NT2/D1 (cell line): Measurements from ENCODE around the gene PRDM10.

Experiments used
- DNase-seq: peaks from one replicate; pipeline ENCODE4 v3.0.0-alpha.2; 2011; ENCODE audit warnings: low read depth, low spot score
- H3K27me3 ChIP-seq: 2 replicates; pipeline ENCODE4 v1.6.0; 2011; ENCODE audit warnings: mild to moderate bottlenecking; ENCODE audit not compliant: insufficient read length, insufficient read depth
- H3K36me3 ChIP-seq: 2 replicates; pipeline ENCODE4 v1.6.1; 2011; ENCODE audit warnings: mild to moderate bottlenecking, low read length, mixed read lengths; ENCODE audit not compliant: insufficient read depth, insufficient read length
- H3K4me1 ChIP-seq: 2 replicates; pipeline ENCODE4 v1.5.1; 2011; ENCODE audit not compliant: insufficient read depth, insufficient read length
- H3K4me3 ChIP-seq: 2 replicates; pipeline ENCODE4 v1.5.1; 2011; ENCODE audit warnings: low read depth; ENCODE audit not compliant: insufficient read length
- H3K9ac ChIP-seq: 2 replicates; pipeline ENCODE4 v1.6.0; 2011; ENCODE audit warnings: low read depth; ENCODE audit not compliant: insufficient read length
- H3K9me3 ChIP-seq: 2 replicates; pipeline ENCODE4 v1.5.1; 2011; ENCODE audit warnings: mild to moderate bottlenecking, low read length; ENCODE audit not compliant: insufficient read depth
- SUZ12 ChIP-seq: IDR thresholded peaks from 2 replicates; pipeline ENCODE4 v1.6.1; 2011; ENCODE audit not compliant: insufficient read length, insufficient read depth; ENCODE audit errors: extremely low read depth
- YY1 ChIP-seq: IDR thresholded peaks from 2 replicates; pipeline ENCODE4 v1.6.1; 2011; ENCODE audit not compliant: insufficient read length, insufficient read depth
- ZNF274 ChIP-seq: IDR thresholded peaks from 2 replicates; pipeline ENCODE4 v1.6.1; 2011; ENCODE audit warnings: mild to moderate bottlenecking, low read depth, low read length

Gene PRDM10

GRCh38 chr11:129930743-129931142, 71.9 kb downstream of the PRDM10 start:
- TF ChIP-seq SUZ12, result no peak
- TF ChIP-seq YY1, result no peak
- no peak for TF ChIP-seq ZNF274
- no peaks in the 10 kb centered on the region for H3K9me3 ChIP-seq
- DNase-seq, result no peak
- no peak overlapping the region for H3K9ac ChIP-seq
- no peaks in the 10 kb centered on the region for H3K4me1 ChIP-seq
- no peak overlapping the region for H3K4me3 ChIP-seq
- peaks cover 43% of the 10 kb centered on the region for H3K36me3 ChIP-seq
- no peaks in the 10 kb centered on the region for H3K27me3 ChIP-seq

GRCh38 chr11:129930296-129930695, 72.3 kb downstream of the PRDM10 start:
- H3K27me3 ChIP-seq, result no peaks in the 10 kb centered on the region
- TF ChIP-seq ZNF274, result no peak
- TF ChIP-seq SUZ12, result no peak
- no peaks in the 10 kb centered on the region for H3K9me3 ChIP-seq
- peaks cover 43% of the 10 kb centered on the region for H3K36me3 ChIP-seq
- no peak overlapping the region for H3K4me3 ChIP-seq
- H3K9ac ChIP-seq, result no peak overlapping the region
- H3K4me1 ChIP-seq, result no peaks in the 10 kb centered on the region
- no peak for DNase-seq

- H3K36me3 ChIP-seq, result peaks cover 47% of the 10 kb centered on the region
- H3K4me3 ChIP-seq, result no peak overlapping the region
- DNase-seq, result no peak
- TF ChIP-seq ZNF274 (no peak), SUZ12 (no peak), YY1 (no peak)
- H3K9ac ChIP-seq, result no peak overlapping the region
- H3K27me3 ChIP-seq, result no peaks in the 10 kb centered on the region
- no peaks in the 10 kb centered on the region for H3K4me1 ChIP-seq
- no peaks in the 10 kb centered on the region for H3K9me3 ChIP-seq
Observed at GRCh38 chr11:129929721-129930120, 72.9 kb downstream of the PRDM10 start.

- no peaks in the 10 kb centered on the region for H3K27me3 ChIP-seq
- TF ChIP-seq SUZ12 (no peak), ZNF274 (no peak), YY1 (no peak)
- H3K9me3 ChIP-seq, result no peaks in the 10 kb centered on the region
- H3K9ac ChIP-seq, result no peak overlapping the region
- DNase-seq, result no peak
- H3K4me3 ChIP-seq, result no peak overlapping the region
- no peaks in the 10 kb centered on the region for H3K4me1 ChIP-seq
- H3K36me3 ChIP-seq, result peaks cover 48% of the 10 kb centered on the region
Observed at GRCh38 chr11:129928923-129929692, 73.5 kb downstream of the PRDM10 start.

GRCh38 chr11:129922674-129923073, 80.0 kb downstream of the PRDM10 start:
- no peak for DNase-seq
- TF ChIP-seq YY1 (no peak), SUZ12 (no peak), ZNF274 (no peak)

GRCh38 chr11:129918361-129918760, 84.3 kb downstream of the PRDM10 start:
- H3K9ac ChIP-seq, result no peak overlapping the region
- no peaks in the 10 kb centered on the region for H3K9me3 ChIP-seq
- DNase-seq, result no peak
- TF ChIP-seq SUZ12 (no peak), ZNF274 (no peak), YY1 (no peak)
- no peak overlapping the region for H3K4me3 ChIP-seq
- no peaks in the 10 kb centered on the region for H3K4me1 ChIP-seq
- H3K36me3 ChIP-seq, result peaks cover 50% of the 10 kb centered on the region
- H3K27me3 ChIP-seq, result no peaks in the 10 kb centered on the region

More at GRCh38 chr11:129922674-129923073, 80.0 kb downstream of the PRDM10 start:
- Histone ChIP-seq H3K9ac (no peak overlapping the region), H3K9me3 (no peaks in the 10 kb centered on the region), H3K4me1 (no peaks in the 10 kb centered on the region), H3K27me3 (no peaks in the 10 kb centered on the region), H3K36me3 (peaks cover 36% of the 10 kb centered on the region), H3K4me3 (no peak overlapping the region)

GRCh38 chr11:129917231-129917630, 85.4 kb downstream of the PRDM10 start:
- no peaks in the 10 kb centered on the region for H3K27me3 ChIP-seq
- H3K9me3 ChIP-seq, result no peaks in the 10 kb centered on the region
- no peak for TF ChIP-seq SUZ12
- TF ChIP-seq ZNF274, result no peak
- no peak for TF ChIP-seq YY1
- no peaks in the 10 kb centered on the region for H3K4me1 ChIP-seq
- H3K36me3 ChIP-seq, result peaks cover 41% of the 10 kb centered on the region
- no peak overlapping the region for H3K9ac ChIP-seq
- H3K4me3 ChIP-seq, result no peak overlapping the region
- no peak for DNase-seq

GRCh38 chr11:129911298-129911697, 91.3 kb downstream of the PRDM10 start:
- H3K9me3 ChIP-seq, result no peaks in the 10 kb centered on the region

More at GRCh38 chr11:129911298-129911697, 91.3 kb downstream of the PRDM10 start:
- DNase-seq, result no peak
- Histone ChIP-seq H3K36me3 (peaks cover 30% of the 10 kb centered on the region), H3K4me1 (no peaks in the 10 kb centered on the region), H3K4me3 (no peak overlapping the region), H3K9ac (no peak overlapping the region), H3K27me3 (no peaks in the 10 kb centered on the region)
- TF ChIP-seq YY1, result no peak
- no peak for TF ChIP-seq SUZ12
- TF ChIP-seq ZNF274, result no peak
